KMS-11 (cell line): ENCODE data around the gene NOC3L.

ENCODE experiments used
- H2AFZ ChIP-seq: fragments of 200-600 bp; sonication (generic); 2 replicates; pipeline ENCODE4 v1.6.1; 2016; ENCODE audit warnings: antibody characterized with exemption, mixed run types, low read depth
- H3K27ac ChIP-seq: fragments of 200-600 bp; sonication (generic); 2 replicates; pipeline ENCODE4 v1.6.1; 2016; ENCODE audit warnings: mild to moderate bottlenecking, mixed run types
- H3K27me3 ChIP-seq: fragments of 200-600 bp; sonication (generic); 2 replicates; pipeline ENCODE4 v1.6.1; 2017; ENCODE audit warnings: mild to moderate bottlenecking, low read depth, mixed run types, moderate library complexity; ENCODE audit not compliant: insufficient read depth
- H3K36me3 ChIP-seq: fragments of 200-600 bp; sonication (generic); 2 replicates; pipeline ENCODE4 v1.6.1; 2017; ENCODE audit warnings: mild to moderate bottlenecking, mixed run types; ENCODE audit not compliant: insufficient read depth
- H3K4me1 ChIP-seq: fragments of 200-600 bp; sonication (generic); 2 replicates; pipeline ENCODE4 v1.6.1; 2016; ENCODE audit warnings: mild to moderate bottlenecking, low read depth, mixed run types; ENCODE audit not compliant: poor library complexity, severe bottlenecking
- H3K4me2 ChIP-seq: fragments of 200-600 bp; sonication (generic); 2 replicates; pipeline ENCODE4 v1.7.0; 2016; ENCODE audit warnings: mild to moderate bottlenecking, mixed run types
- H3K4me3 ChIP-seq: fragments of 200-600 bp; sonication (generic); IDR thresholded peaks from 2 replicates; pipeline ENCODE4 v1.6.1; 2017; ENCODE audit warnings: low read depth, low read length, mixed read lengths; ENCODE audit not compliant: insufficient read depth
- H3K79me2 ChIP-seq: fragments of 200-600 bp; sonication (generic); 2 replicates; pipeline ENCODE4 v1.6.1; 2016; ENCODE audit warnings: low read depth, mixed run types; ENCODE audit not compliant: insufficient read depth
- H3K9ac ChIP-seq: fragments of 200-600 bp; sonication (generic); 2 replicates; pipeline ENCODE4 v1.6.1; 2016; ENCODE audit warnings: mild to moderate bottlenecking, mixed run types
- H4K20me1 ChIP-seq: fragments of 200-600 bp; sonication (generic); 2 replicates; pipeline ENCODE4 v1.6.1; 2016; ENCODE audit warnings: mild to moderate bottlenecking, mixed run types; ENCODE audit not compliant: insufficient read depth
- CTCF ChIP-seq: fragments of 200-600 bp; sonication (generic); conservative IDR thresholded peaks from 2 replicates; pipeline ENCODE4 v1.6.1; 2017; ENCODE audit warnings: low read depth, mild to moderate bottlenecking, antibody characterized with exemption, low read length, moderate library complexity, mixed read lengths

The NOC3L gene

GRCh38 chr10:94320285-94320914 is 42.3 kb downstream of the NOC3L start:
- Histone ChIP-seq H3K79me2 (no peaks in the 10 kb centered on the region), H2AFZ (no peak overlapping the region), H3K4me1 (no peaks in the 10 kb centered on the region), H3K4me2 (no peak overlapping the region), H3K36me3 (no peaks in the 10 kb centered on the region), H4K20me1 (no peaks in the 10 kb centered on the region), H3K27ac (no peak overlapping the region), H3K9ac (no peak overlapping the region), H3K4me3 (no peak overlapping the region), H3K27me3 (no peaks in the 10 kb centered on the region)
- peak; percentile 92 for TF ChIP-seq CTCF

GRCh38 chr10:94316560-94316959 is 46.2 kb downstream of the NOC3L start:
- H3K4me1 ChIP-seq, result no peaks in the 10 kb centered on the region
- H3K79me2 ChIP-seq, result no peaks in the 10 kb centered on the region
- H3K27me3 ChIP-seq, result no peaks in the 10 kb centered on the region
- TF ChIP-seq CTCF, result no peak
- no peak overlapping the region for H2AFZ ChIP-seq
- no peak overlapping the region for H3K4me3 ChIP-seq
- H3K9ac ChIP-seq, result no peak overlapping the region
- H3K4me2 ChIP-seq, result no peak overlapping the region
- no peak overlapping the region for H3K27ac ChIP-seq
- no peaks in the 10 kb centered on the region for H4K20me1 ChIP-seq
- no peaks in the 10 kb centered on the region for H3K36me3 ChIP-seq

- H3K9ac ChIP-seq, result no peak overlapping the region
- H3K27ac ChIP-seq, result no peak overlapping the region
- H4K20me1 ChIP-seq, result no peaks in the 10 kb centered on the region
- no peaks in the 10 kb centered on the region for H3K36me3 ChIP-seq
- no peak overlapping the region for H2AFZ ChIP-seq
- no peaks in the 10 kb centered on the region for H3K4me1 ChIP-seq
- H3K27me3 ChIP-seq, result no peaks in the 10 kb centered on the region
- no peak for TF ChIP-seq CTCF
- no peak overlapping the region for H3K4me2 ChIP-seq
- H3K4me3 ChIP-seq, result no peak overlapping the region
- H3K79me2 ChIP-seq, result no peaks in the 10 kb centered on the region
Observed at GRCh38 chr10:94315975-94316464, 46.7 kb downstream of the NOC3L start.

GRCh38 chr10:94315024-94315451 is 47.7 kb downstream of the NOC3L start:
- Histone ChIP-seq H3K4me1 (no peaks in the 10 kb centered on the region), H4K20me1 (no peaks in the 10 kb centered on the region), H3K27ac (no peak overlapping the region), H3K36me3 (no peaks in the 10 kb centered on the region), H3K27me3 (no peaks in the 10 kb centered on the region), H2AFZ (no peak overlapping the region), H3K9ac (no peak overlapping the region), H3K4me3 (no peak overlapping the region), H3K79me2 (no peaks in the 10 kb centered on the region), H3K4me2 (no peak overlapping the region)
- TF ChIP-seq CTCF, result no peak
